Duodenal mucosa (tissue), 2 donors: ENCODE data around the gene ATP2B2.

Experiments
- H3K27ac ChIP-seq: one replicate; pipeline ENCODE4 v1.7.0; 2013; ENCODE audit warnings: low read depth, low read length
- H3K27me3 ChIP-seq, 2 donors: one replicate each; pipeline ENCODE4 v1.7.0; 2013; ENCODE audit warnings: low read length in 2 of 2, control low read depth in 1 of 2; ENCODE audit not compliant: insufficient read depth in 2 of 2, control insufficient read depth in 1 of 2
- H3K36me3 ChIP-seq, 2 donors: one replicate each; pipeline ENCODE4 v1.7.0; 2013; ENCODE audit warnings: low read length in 2 of 2, control low read depth in 1 of 2; ENCODE audit not compliant: insufficient read depth in 2 of 2, control insufficient read depth in 1 of 2
- H3K4me1 ChIP-seq, 2 donors: one replicate each; pipeline ENCODE4 v1.7.0; 2013; ENCODE audit warnings: low read length in 2 of 2, control low read depth in 1 of 2; ENCODE audit not compliant: insufficient read depth in 2 of 2, control insufficient read depth in 1 of 2
- H3K4me3 ChIP-seq, 2 donors: one replicate each; pipeline ENCODE4 v1.7.0; 2013; ENCODE audit warnings: low read length in 2 of 2, low read depth in 1 of 2
- H3K9ac ChIP-seq, 2 donors: one replicate each; pipeline ENCODE4 v1.7.0; 2013; ENCODE audit warnings: low read length in 2 of 2, low read depth in 1 of 2
- H3K9me3 ChIP-seq, 2 donors: one replicate each; pipeline ENCODE4 v1.7.0; 2013; ENCODE audit warnings: low read length in 2 of 2, control low read depth in 1 of 2; ENCODE audit not compliant: control insufficient read depth in 1 of 2

The ATP2B2 gene

GRCh38 chr3:10338591-10339353 lies 166.6 kb downstream of the ATP2B2 start:
- H3K4me1 ChIP-seq = peaks cover 0 to 4% of the 10 kb centered on the region in 2 donors
- no peaks in the 10 kb centered on the region for H3K9me3 ChIP-seq
- no peak overlapping the region for H3K9ac ChIP-seq
- no peak overlapping the region for H3K4me3 ChIP-seq
- no peaks in the 10 kb centered on the region for H3K27me3 ChIP-seq
- no peak overlapping the region for H3K27ac ChIP-seq
- H3K36me3 ChIP-seq = no peaks in the 10 kb centered on the region

GRCh38 chr3:10338164-10338470 lies 167.3 kb downstream of the ATP2B2 start:
- Histone ChIP-seq H3K36me3 (no peaks in the 10 kb centered on the region), H3K9me3 (no peaks in the 10 kb centered on the region), H3K27ac (no peak overlapping the region), H3K27me3 (no peaks in the 10 kb centered on the region), H3K9ac (no peak overlapping the region), H3K4me1 (peaks cover 0 to 4% of the 10 kb centered on the region in 2 donors), H3K4me3 (no peak overlapping the region)

- Histone ChIP-seq H3K9ac (no peak overlapping the region), H3K9me3 (no peaks in the 10 kb centered on the region)
These were observed 167.8 kb downstream of the ATP2B2 start for GRCh38 chr3:10337323-10338163.

GRCh38 chr3:10336761-10337160 lies 168.6 kb downstream of the ATP2B2 start:
- H3K9ac ChIP-seq = no peak overlapping the region
- no peaks in the 10 kb centered on the region for H3K27me3 ChIP-seq
- no peak overlapping the region for H3K4me3 ChIP-seq
- no peaks in the 10 kb centered on the region for H3K9me3 ChIP-seq
- no peak overlapping the region for H3K27ac ChIP-seq
- peaks cover 0 to 4% of the 10 kb centered on the region in 2 donors for H3K4me1 ChIP-seq
- no peaks in the 10 kb centered on the region for H3K36me3 ChIP-seq

More at GRCh38 chr3:10337323-10338163, 167.8 kb downstream of the ATP2B2 start:
- Histone ChIP-seq H3K4me3 (no peak overlapping the region), H3K27ac (no peak overlapping the region), H3K4me1 (peaks cover 0 to 4% of the 10 kb centered on the region in 2 donors), H3K27me3 (no peaks in the 10 kb centered on the region), H3K36me3 (no peaks in the 10 kb centered on the region)

GRCh38 chr3:10335871-10336622 lies 169.3 kb downstream of the ATP2B2 start:
- Histone ChIP-seq H3K27me3 (no peaks in the 10 kb centered on the region), H3K9ac (no peak overlapping the region), H3K4me1 (peaks cover 0 to 4% of the 10 kb centered on the region in 2 donors), H3K27ac (no peak overlapping the region), H3K4me3 (no peak overlapping the region), H3K9me3 (no peaks in the 10 kb centered on the region), H3K36me3 (no peaks in the 10 kb centered on the region)

- H3K4me1 ChIP-seq = peaks cover 0 to 4% of the 10 kb centered on the region in 2 donors
- no peak overlapping the region for H3K9ac ChIP-seq
- H3K36me3 ChIP-seq = no peaks in the 10 kb centered on the region
- no peaks in the 10 kb centered on the region for H3K9me3 ChIP-seq
- peaks cover under 1 to 1% of the 10 kb centered on the region in 2 donors for H3K27me3 ChIP-seq
- H3K4me3 ChIP-seq = no peak overlapping the region
- H3K27ac ChIP-seq = no peak overlapping the region
These were observed 170.1 kb downstream of the ATP2B2 start for GRCh38 chr3:10335190-10335738.

- Histone ChIP-seq H3K27ac (no peak overlapping the region), H3K4me3 (no peak overlapping the region), H3K9me3 (no peaks in the 10 kb centered on the region), H3K9ac (no peak overlapping the region), H3K27me3 (peaks cover 5 to 7% of the 10 kb centered on the region in 2 donors), H3K4me1 (peaks cover 0 to 4% of the 10 kb centered on the region in 2 donors), H3K36me3 (no peaks in the 10 kb centered on the region)
These were observed 170.9 kb downstream of the ATP2B2 start for GRCh38 chr3:10334459-10334858.

GRCh38 chr3:10334042-10334441 lies 171.3 kb downstream of the ATP2B2 start:
- H3K27ac ChIP-seq = no peak overlapping the region
- H3K9me3 ChIP-seq = no peaks in the 10 kb centered on the region
- no peaks in the 10 kb centered on the region for H3K36me3 ChIP-seq
- peaks cover 5 to 7% of the 10 kb centered on the region in 2 donors for H3K27me3 ChIP-seq
- H3K4me1 ChIP-seq = peaks cover 0 to 4% of the 10 kb centered on the region in 2 donors
- no peak overlapping the region for H3K9ac ChIP-seq
- no peak overlapping the region for H3K4me3 ChIP-seq

GRCh38 chr3:10333349-10333650 lies 172.1 kb downstream of the ATP2B2 start:
- H3K9ac ChIP-seq = no peak overlapping the region
- peaks cover 0 to 4% of the 10 kb centered on the region in 2 donors for H3K4me1 ChIP-seq
- no peaks in the 10 kb centered on the region for H3K36me3 ChIP-seq
- no peak overlapping the region for H3K4me3 ChIP-seq
- peaks cover 5 to 7% of the 10 kb centered on the region in 2 donors for H3K27me3 ChIP-seq
- H3K27ac ChIP-seq = no peak overlapping the region
- no peaks in the 10 kb centered on the region for H3K9me3 ChIP-seq
